ENCODE data around the gene KIFBP. TPM values are rescaled to one million over a fixed set of nuclear protein-coding genes. Genes with fewer than 3 reads are reported as not detected.
"Not testable (repeated sequence)": the region's sequence is repeated elsewhere in the genome, so short reads cannot be mapped to it uniquely, and the experiment has no call there.

The KIFBP gene
- polyA plus RNA-seq, 1 of the 3 experiments (the other 2 are of a cell fraction), result 16.9 TPM

DNA sequence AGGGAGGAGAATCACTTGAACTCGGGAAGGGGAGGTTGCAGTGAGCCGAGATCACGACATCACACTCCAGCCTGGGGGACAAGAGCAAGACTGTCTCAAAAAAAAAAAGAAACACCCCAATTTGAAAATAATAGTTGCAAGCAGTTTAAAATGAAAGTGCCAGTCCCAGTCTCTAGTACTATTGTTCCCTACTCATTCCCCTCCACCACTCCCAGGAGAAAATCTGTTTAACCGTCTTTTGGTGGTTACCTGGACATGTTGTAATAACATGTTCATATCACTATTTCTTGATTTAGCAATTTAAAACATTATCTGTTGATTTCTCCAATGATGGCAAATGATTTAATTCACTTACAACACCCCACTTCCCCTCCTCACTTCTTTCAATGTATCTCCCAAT lies 44.7 kb downstream of the KIFBP start:
- Histone ChIP-seq H3F3A (replicated peaks; ENCODE audit: insufficient read depth) (no peaks in the 10 kb centered on the region), H4K20me1 (ENCODE audit: insufficient read depth) (no peaks in the 10 kb centered on the region), H3K9me3 (no peaks in the 10 kb centered on the region), H3K27me3 (ENCODE audit: insufficient read depth) (no peaks in the 10 kb centered on the region), H3K9ac (no peak overlapping the region), H2AFZ (ENCODE audit: low read depth) (no peak overlapping the region), H3K4me2 (no peak overlapping the region), H3K36me3 (replicated peaks in 1 of 2; ENCODE audit: control insufficient read depth in 1 of 2, insufficient read depth in 2 of 2, low read length in 1 of 2) (no peaks in the 10 kb centered on the region), H3K27ac (ENCODE audit: low read depth in 2 of 2, low read length in 1 of 2) (no peak overlapping the region), H3K4me3 (ENCODE audit: low read depth in 2 of 2, low read length in 1 of 2) (no peak overlapping the region), H3K79me2 (ENCODE audit: insufficient read depth) (no peaks in the 10 kb centered on the region), H3K4me1 (ENCODE audit: control insufficient read depth in 1 of 2, insufficient read depth in 2 of 2, low read depth in 1 of 2, low read length in 1 of 2) (no peaks in the 10 kb centered on the region), H3K9me2 (no peaks in the 10 kb centered on the region)
- WGBS (ENCODE audit: low lambda C conversion rate), result 61% methylated on average over 4 of the region's 4 CpGs
- TF ChIP-seq RAD21 (IDR thresholded peaks at IDR 0.05; ENCODE audit: low read length) (no peak), MEF2A (IDR thresholded peaks at IDR 0.05; ENCODE audit: borderline replicate concordance, low read depth) (no peak), FOXM1 (IDR thresholded peaks at IDR 0.05; ENCODE audit: low read depth) (no peak)
- DNase-seq, result no peak
- POLR2A ChIA-PET, result no interaction called here
- CTCF ChIA-PET, result no interaction called here

- no peak for DNase-seq
- Histone ChIP-seq H2AFZ (ENCODE audit: low read depth) (no peak overlapping the region), H3K9me2 (no peaks in the 10 kb centered on the region), H3K79me2 (ENCODE audit: insufficient read depth) (no peaks in the 10 kb centered on the region), H4K20me1 (ENCODE audit: insufficient read depth) (no peaks in the 10 kb centered on the region), H3K4me2 (no peak overlapping the region), H3K4me3 (ENCODE audit: low read depth in 2 of 2, low read length in 1 of 2) (no peak overlapping the region), H3K9ac (no peak overlapping the region), H3F3A (replicated peaks; ENCODE audit: insufficient read depth) (no peaks in the 10 kb centered on the region), H3K9me3 (no peaks in the 10 kb centered on the region), H3K36me3 (replicated peaks in 1 of 2; ENCODE audit: control insufficient read depth in 1 of 2, insufficient read depth in 2 of 2, low read length in 1 of 2) (no peaks in the 10 kb centered on the region), H3K27ac (ENCODE audit: low read depth in 2 of 2, low read length in 1 of 2) (no peak overlapping the region), H3K27me3 (ENCODE audit: insufficient read depth) (no peaks in the 10 kb centered on the region), H3K4me1 (ENCODE audit: control insufficient read depth in 1 of 2, insufficient read depth in 2 of 2, low read depth in 1 of 2, low read length in 1 of 2) (no peaks in the 10 kb centered on the region)
- ChIA-PET CTCF (interaction anchor here (0.9 kb wide), 1 partner anchor 56 kb away, joined by 3 read pairs; no protein-coding TSS in a partner anchor), POLR2A (no interaction called here)
- TF ChIP-seq JUND (IDR thresholded peaks at IDR 0.05) (no peak), NRF1 (IDR thresholded peaks at IDR 0.05; ENCODE audit: low read depth, low read length) (no peak), YY1 (IDR thresholded peaks at IDR 0.05; ENCODE audit: low read depth) (no peak), USF1 (IDR thresholded peaks at IDR 0.05; ENCODE audit: borderline replicate concordance, low read depth) (no peak), CHD2 (IDR thresholded peaks at IDR 0.05; ENCODE audit: low read length, partially characterized antibody) (no peak), NFIC (IDR thresholded peaks at IDR 0.05; ENCODE audit: borderline replicate concordance) (no peak)
- TF ChIP-seq, protein P1, sequence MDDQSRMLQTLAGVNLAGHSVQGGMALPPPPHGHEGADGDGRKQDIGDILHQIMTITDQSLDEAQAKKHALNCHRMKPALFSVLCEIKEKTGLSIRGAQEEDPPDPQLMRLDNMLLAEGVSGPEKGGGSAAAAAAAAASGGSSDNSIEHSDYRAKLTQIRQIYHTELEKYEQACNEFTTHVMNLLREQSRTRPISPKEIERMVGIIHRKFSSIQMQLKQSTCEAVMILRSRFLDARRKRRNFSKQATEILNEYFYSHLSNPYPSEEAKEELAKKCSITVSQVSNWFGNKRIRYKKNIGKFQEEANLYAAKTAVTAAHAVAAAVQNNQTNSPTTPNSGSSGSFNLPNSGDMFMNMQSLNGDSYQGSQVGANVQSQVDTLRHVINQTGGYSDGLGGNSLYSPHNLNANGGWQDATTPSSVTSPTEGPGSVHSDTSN (IDR thresholded peaks at IDR 0.05), result no peak
- TF ChIP-seq, protein P2, sequence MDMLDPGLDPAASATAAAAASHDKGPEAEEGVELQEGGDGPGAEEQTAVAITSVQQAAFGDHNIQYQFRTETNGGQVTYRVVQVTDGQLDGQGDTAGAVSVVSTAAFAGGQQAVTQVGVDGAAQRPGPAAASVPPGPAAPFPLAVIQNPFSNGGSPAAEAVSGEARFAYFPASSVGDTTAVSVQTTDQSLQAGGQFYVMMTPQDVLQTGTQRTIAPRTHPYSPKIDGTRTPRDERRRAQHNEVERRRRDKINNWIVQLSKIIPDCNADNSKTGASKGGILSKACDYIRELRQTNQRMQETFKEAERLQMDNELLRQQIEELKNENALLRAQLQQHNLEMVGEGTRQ (IDR thresholded peaks at IDR 0.05; ENCODE audit: borderline replicate concordance, low read depth, low read length), result no peak
- WGBS (ENCODE audit: low lambda C conversion rate), result 92% methylated on average over 1 of the region's 1 CpG
These were observed 48.9 kb downstream of the KIFBP start for GRCh38 chr10:69037489-69037888.

DNA sequence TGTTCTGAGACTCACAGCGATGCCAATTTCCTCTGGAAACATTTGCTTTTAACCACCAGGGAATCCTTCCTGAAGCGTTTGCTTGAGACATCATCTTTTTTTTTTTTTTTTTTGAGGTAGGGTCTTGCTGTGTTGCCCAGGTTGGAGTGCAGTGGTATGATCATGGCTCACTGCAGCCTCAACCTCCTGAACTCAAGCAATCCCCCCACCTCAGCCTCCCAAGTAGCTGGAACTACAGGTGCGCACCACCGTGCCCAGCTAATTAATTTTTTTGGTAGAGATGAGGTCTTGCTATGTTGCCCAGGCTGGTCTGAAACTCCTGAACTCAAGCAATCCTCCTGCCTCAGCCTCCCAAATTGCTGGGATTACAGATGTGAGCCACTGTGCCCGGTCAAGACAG lies 52.3 kb downstream of the KIFBP start:
- H3K4me2 ChIP-seq; DNase-seq; H3K79me2 ChIP-seq (ENCODE audit: insufficient read depth); H2AFZ ChIP-seq (ENCODE audit: low read depth); H4K20me1 ChIP-seq (ENCODE audit: insufficient read depth); POLR2A ChIA-PET; H3K4me1 ChIP-seq (ENCODE audit: control insufficient read depth in 1 of 2, insufficient read depth in 2 of 2, low read depth in 1 of 2, low read length in 1 of 2); H3F3A ChIP-seq (replicated peaks; ENCODE audit: insufficient read depth); H3K9ac ChIP-seq; H3K27ac ChIP-seq (ENCODE audit: low read depth in 2 of 2, low read length in 1 of 2); H3K9me2 ChIP-seq; H3K4me3 ChIP-seq (ENCODE audit: low read depth in 2 of 2, low read length in 1 of 2); H3K9me3 ChIP-seq; H3K36me3 ChIP-seq (replicated peaks in 1 of 2; ENCODE audit: control insufficient read depth in 1 of 2, insufficient read depth in 2 of 2, low read length in 1 of 2); H3K27me3 ChIP-seq (ENCODE audit: insufficient read depth): not testable (repeated sequence)
- 51% methylated on average over 4 of the region's 5 CpGs for WGBS (ENCODE audit: low lambda C conversion rate)
- CTCF ChIA-PET, result interaction anchor here (1.5 kb wide), 1 partner anchor 52 kb away, joined by 3 read pairs; no protein-coding TSS in a partner anchor
